Posterior vena cava (tissue), 2 donors: ENCODE measurements around the gene FCHO1. TPM values are rescaled to one million over a fixed set of nuclear protein-coding genes. Genes with fewer than 3 reads are reported as not detected.
"Not testable (repeated sequence)": the region's sequence is repeated elsewhere in the genome, so short reads cannot be mapped to it uniquely, and the experiment has no call there.

ENCODE experiments used
- DNase-seq: peaks from one replicate; pipeline ENCODE4 v3.0.0-alpha.2; 2020; ENCODE audit warnings: low spot score
- intact Hi-C, 2 donors: fragments of 100-400 bp; cut with DNase I; formaldehyde crosslinking; loops; one replicate each; pipeline versions ENCODE4 v1.14.1 to v1.14.2; 2022 to 2023
- total RNA-seq, 2 donors: library from RNA; stranded (reverse); fragmentation: NEBNext Ultra II Directional; extraction: Animal tissue kit (Norgen Biotek cat#: 25700); gene quantifications; one replicate each; pipeline ENCODE4 v1.2.1, GENCODE V29; 2021
- donor health status: DM: yes; HTN: yes; CAD: no.
- donor health status: DM: yes; HTN: yes; CAD: no.

The FCHO1 gene
- total RNA-seq, 2 donors from 2014 or later, result 2.0 to 2.1 TPM

DNA sequence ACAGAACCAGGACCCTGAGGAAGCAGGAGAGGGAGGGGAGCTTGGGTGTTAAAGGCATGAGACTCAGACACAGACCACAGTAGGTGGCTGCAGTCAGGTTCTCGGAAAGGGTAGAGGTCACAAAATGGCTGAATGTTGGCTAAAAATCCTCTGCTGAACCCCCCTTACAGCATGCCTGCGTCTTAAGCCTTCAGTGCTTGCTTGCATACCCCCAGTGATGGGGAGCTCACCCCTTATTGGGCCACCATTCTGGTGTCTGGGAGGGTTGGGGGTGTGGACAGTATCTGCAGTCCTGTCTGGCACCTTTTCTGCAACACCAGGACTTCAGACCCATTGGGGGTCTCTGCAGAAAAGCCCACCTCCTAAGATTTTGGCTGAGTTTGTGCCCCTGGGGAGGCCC, 29.5 kb downstream of the FCHO1 start:
- intact Hi-C loops, result no loop called here
- DNase-seq, result no peak

DNA sequence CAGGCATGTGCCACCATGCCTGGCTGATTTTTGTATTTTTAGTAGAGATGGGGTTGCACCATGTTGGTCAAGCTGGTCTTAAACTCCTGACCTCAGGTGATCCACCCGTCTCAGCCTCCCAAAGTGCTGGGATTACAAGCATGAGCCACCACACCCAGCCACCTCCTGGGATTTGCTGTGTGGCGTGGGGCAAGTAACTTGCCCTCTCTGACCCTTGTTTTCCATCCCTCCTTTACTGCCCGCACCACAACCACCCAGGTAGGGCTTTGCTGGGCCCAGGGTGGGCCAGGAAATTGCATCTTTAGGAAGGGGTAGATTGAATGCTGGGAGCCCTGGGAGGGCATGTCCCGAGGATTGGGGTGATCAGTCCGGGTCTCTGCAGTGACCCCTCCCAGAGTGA, 32.4 kb downstream of the FCHO1 start:
- intact Hi-C loops, DNase-seq: not testable (repeated sequence)

DNA sequence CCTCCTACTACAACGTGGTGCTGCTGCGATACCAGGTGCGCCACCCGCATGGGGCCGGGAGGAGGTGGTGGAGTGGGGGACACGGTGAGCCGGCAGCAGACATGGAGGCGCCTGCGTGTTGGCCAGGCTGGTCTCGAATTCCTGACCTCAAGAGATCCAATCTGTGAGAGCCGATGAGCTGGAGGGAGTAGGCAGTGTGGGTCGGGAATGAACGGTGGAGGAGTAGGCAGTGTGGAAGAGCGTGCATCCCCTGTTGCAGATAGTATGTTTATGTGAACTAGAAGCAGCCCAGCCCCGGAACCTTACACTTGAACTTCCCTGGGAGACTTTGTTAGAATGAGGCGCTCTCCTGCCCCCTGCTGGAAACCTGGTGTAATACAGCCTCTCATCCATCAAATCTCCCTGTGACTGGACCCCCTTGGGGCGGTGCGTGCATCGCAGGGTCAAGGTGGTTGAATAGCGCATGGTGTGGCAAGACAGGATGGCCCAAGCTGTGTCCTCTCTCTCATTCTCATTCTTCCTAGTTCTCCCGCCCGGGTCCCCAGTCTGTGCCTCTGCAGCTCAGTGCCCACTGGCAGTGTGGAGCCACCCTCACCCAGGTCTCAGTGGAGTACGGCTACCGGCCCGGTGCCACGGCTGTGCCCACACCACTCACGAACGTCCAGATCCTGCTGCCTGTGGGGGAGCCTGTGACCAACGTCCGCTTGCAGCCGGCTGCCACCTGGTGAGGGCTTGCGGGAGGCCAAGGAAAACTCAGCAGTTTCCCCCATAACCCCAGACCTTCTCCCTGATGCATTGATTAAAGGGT, 33.1 kb downstream of the FCHO1 start:
- intact Hi-C loops, result no loop called here
- DNase-seq, result peak; percentile 88

DNA sequence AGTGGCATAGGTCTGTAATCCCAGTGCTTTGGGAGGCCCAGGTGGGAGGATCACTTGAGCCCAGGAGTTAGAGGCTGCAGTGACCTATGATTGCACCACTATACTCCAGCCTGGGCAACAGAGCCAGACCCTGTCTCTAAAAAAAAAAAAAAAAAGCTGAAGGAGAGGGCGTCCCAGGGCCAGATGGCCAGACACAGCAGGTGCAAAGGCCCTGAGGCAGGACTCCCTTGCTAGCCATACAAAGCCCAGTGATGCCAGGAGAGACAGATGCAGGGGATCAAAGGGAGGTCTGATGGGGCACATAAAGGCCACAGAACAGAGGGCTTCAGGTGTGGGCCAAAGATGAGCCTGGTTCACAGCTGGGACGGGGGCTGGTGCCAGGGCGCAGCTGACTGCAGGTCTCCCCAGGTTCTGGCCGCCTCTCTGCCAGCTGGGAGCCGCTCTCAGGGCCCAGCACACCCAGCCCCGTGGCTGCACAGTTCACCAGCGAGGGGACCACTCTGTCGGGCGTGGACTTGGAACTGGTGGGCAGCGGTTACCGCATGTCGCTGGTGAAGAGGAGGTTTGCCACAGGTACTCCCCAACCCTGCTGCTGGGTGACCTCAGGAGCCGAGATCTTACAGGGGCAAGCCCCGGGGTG, 36.1 kb downstream of the FCHO1 start:
- intact Hi-C loops, result no loop called here
- DNase-seq, result no peak

DNA sequence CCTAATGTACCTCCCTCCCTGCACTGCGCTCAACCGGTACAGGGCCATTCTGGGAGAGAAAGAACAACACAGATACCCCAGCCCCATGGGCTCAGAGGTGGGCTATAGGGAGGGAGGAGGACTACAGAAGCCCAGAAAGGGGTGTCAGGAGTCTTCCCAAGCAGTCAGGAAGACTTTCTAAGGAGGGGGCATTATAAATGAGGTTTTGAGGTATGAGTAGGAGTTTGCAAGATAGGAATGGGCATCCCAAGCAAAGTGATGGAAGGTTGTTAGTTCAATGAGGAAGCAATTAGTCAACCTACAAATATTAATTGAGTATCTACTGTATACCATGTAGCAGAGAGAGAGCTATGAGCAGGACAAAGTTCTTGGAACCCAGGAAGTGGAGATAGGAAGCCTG, 37.4 kb downstream of the FCHO1 start:
- intact Hi-C loops, result no loop called here
- no peak for DNase-seq

DNA sequence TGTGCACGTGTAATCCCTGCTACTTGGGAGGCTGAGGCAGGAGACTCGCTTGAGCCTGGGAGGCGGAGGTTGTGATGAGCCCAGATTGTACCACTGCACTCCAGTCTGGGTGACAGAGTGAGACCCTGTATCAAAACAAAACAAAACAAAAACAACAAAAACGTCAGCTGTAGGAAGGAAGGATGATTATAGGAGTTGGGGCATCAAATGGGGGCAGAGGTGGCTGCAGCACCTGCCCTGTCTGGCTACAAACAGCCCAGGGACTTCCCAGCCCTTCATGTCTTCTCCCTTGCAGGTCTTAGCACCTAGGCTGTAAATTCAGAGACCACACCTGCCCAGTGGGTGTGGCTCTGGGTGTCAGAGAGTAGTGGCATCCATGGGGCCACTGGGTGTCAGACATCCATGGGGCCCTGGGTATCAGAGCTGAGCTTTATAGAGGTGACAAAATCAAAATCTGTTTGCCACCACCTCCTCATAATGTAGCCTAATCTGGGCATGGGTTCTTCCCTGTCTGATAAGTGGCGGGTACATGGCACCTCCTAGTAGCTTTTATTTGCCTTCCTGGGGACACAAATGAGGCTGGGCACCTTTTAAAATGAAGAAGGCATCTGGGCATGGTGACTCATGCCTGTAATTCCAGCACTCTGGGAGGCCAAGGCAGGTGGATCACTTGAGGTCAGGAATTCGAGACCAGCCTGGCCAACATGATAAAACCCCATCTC, 38.9 kb downstream of the FCHO1 start:
- intact Hi-C loops, result loop anchor here in 1 of 2 donors (10.0 kb wide), 1 partner anchor 65 kb away; the partner anchor contains the start of gene RPL18A
- no peak for DNase-seq

DNA sequence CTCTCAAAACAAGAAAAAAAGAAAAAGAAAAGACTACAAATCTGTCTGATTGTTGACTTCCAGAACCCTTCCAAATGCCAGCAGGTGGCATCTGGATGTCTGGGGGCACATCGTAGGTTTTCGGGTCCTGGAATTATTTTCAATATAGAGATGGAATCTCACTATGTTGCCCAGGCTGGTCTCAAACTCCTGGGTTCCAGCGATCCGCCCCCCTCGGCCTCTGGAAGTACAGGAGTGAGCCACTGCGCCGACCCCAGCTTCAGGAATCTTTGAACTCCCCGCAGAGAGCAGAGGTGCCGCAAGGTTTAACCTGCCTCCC, 43.1 kb downstream of the FCHO1 start:
- intact Hi-C loops, result loop anchor here in 1 of 2 donors (10.0 kb wide), 1 partner anchor 60 kb away; the partner anchor contains the start of gene RPL18A

DNA sequence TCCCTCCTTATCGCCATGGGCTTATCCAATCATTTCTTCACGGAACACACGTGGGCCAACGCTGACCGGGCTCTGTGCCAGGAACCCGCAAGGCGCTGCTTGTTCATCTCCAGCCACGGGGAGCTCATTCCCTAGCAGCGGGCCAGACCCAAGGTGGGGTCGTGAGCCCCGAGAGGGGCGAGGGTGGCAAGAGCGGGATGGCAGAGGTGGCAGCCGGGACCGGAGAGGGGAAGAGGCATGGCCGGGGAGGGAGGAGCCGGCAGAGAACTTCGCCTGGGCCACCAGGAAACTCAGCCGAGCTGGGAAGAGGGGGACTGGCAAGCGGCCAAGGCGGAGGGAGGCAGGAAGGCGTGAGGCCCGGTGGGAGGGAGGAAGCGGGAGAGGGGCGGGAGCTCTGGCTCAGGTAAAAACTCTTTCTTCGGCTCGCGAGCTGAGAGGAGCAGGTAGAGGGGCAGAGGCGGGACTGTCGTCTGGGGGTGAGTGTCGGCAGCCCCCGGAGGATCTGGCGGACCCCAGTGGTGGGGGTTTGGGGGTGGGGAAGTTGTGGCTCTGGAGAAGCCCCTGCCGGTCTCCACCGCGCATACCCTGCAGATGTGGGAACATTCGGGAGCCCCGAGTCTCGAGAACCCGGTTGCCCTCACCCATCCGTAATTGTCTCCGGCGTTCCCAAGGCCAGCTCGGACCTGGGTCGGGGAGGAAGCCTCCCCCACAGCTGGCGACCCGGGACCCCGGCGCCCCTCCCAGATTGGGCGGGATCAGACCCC, 43.6 kb downstream of the FCHO1 start, which contains the start of gene B3GNT3:
TSS of gene B3GNT3 (plus strand) at position 408 of the 764 bp plus-strand sequence. CDS start 12,670 bp downstream, outside the sequence.
- intact Hi-C loops, result loop anchor here in 1 of 2 donors (10.0 kb wide), 1 partner anchor 60 kb away; the partner anchor contains the start of gene RPL18A
- DNase-seq, result no peak

More for the DNA sequence above, 43.1 kb downstream of the FCHO1 start:
- DNase-seq, result no peak

DNA sequence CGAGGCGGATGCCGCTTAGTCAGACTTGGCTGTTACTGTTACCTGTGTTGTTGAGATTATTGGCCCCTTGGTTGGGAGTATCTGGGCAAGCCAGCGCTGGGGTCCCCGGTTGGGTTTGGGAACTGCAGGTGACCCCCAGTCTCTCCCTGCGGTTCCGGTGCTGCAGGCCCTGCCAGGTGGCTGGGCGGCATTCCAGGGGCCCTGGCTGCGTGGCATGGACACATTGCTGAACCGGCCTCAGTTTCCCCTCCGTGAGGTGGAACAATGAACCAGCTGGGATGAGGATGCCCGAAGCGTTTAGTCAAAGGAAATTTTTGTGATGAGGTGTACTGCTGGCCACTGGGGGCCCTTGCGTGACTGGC, 44.2 kb downstream of the FCHO1 start:
- intact Hi-C loops, result loop anchor here in 1 of 2 donors (10.0 kb wide), 1 partner anchor 59 kb away; the partner anchor contains the start of gene RPL18A
- no peak for DNase-seq

DNA sequence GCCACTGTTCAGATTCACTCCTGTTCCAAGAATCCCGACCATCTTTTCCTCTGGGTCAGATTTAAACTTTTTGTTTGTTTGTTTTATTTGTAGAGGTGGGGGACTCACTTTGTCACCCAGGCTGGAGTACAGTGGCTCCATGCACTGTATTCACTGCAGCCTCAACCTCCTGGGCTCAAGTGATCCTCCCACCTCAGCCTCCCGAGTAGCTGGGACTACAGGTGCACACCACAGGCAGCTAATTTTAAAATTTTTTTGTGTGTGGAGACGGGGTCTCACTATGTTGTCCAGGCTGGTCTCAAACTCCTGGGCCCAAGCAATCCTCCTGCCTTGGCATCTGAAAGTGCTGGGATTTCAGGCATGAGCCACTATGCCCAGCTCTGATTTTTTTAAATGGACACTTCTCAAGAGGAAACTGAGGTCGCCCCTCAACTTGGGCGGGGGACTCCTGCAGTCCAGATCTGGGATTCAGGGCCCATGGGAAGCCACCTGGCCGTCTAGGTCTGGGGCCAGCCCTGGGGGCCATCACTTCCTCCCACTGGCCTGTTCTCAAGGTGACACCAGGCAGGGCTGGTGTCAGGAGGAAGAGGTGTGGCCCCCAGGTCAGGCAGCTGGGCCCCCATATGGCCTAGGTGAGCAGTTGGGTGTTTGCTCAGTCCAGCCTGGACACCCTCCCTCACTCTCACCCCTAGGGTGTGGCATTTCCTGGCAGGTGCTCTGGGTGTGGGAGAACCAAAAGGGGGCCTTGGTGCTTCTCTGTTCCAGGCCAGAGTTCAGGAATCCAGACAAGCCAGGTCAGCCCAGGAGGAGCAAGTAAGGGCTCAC, 44.9 kb downstream of the FCHO1 start:
- intact Hi-C loops, result loop anchor here in 1 of 2 donors (10.0 kb wide), 1 partner anchor 59 kb away; the partner anchor contains the start of gene RPL18A
- no peak for DNase-seq

DNA sequence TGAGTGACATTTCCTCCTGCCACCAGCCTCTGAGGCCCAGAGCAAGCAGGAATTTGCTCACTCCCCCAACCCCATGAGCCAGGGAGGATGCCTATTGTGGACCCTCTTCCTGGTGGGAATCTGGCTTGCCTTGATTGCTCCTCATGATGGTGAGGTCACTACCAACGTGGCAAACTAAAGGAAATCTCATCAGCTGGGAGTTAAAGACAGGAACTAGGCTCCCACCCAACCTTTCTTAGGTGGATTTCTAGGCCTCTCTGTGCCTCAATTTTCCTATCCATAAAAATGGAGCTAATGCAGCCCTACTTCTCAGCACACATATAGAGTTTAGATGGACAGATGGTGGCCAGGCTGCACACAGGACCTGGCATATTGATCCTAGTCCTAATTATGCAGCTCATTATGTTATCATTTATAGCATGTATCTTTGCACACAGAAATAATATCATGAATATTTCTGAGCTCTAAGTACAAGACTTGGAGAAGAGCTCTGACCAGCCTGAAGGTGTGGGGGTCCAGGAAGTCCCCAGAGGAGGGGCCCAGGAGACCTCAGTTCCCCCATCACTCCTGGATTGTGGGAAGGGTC, 45.7 kb downstream of the FCHO1 start:
- intact Hi-C loops, result loop anchor here in 1 of 2 donors (10.0 kb wide), 1 partner anchor 58 kb away; the partner anchor contains the start of gene RPL18A
- DNase-seq, result no peak

DNA sequence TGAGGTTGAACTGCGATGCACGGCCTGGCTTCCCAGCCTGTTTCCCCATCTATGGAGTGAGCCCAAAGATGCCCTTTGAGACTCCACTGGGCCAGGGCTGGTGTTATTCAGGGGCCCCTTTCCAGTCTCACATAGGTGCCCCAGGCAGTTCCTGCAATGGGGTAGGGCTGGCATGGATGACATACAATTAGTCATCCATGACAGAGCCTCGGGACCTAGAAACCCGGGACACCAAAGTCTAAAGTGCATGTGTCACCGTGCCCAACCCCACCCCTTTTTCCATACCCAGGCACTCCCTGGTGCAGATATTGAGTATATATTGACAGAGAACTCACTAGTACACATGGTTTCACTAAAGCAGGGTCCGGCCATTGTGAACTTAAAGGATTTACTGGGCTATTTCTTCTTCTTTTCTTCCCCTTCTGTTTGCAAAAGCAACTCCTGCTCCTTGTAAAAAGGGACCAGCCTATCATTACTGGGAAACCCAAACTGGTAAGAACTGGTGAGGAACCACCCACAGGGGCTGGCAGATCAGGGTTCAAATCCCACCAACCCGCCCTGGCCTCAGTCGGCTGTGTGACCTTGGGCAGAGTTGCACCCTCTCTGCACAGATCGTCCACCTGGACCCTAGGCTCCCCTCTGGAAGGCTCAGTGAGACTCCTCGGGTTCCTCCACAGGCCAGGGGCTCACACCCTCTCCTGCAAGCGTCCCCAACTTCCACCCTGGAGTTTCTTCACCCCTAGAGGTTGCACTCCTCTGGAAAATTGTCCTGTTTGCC, 46.3 kb downstream of the FCHO1 start:
- intact Hi-C loops, result loop anchor here in 1 of 2 donors (10.0 kb wide), 1 partner anchor 57 kb away; the partner anchor contains the start of gene RPL18A
- no peak for DNase-seq

DNA sequence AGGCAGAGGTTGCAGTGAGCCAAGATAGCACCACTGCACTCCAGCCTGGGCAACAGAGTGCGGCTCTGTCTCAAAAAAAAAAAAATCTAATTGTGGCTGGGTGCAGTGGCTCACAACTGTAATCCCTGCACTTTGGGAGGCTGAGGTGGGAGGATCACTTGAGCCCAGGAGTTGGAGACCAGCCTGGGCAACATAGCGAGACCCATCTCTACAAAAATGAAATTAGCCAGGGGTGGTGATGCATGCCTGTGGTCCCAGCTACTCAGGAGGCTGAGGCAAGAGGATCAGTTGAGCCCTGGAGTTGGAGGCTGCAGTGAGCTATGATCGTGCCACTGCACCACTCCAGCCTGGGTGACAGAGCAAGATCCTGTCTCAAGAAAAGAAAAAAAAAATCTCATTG, 47.3 kb downstream of the FCHO1 start:
- intact Hi-C loops, result loop anchor here in 1 of 2 donors (10.0 kb wide), 1 partner anchor 56 kb away; the partner anchor contains the start of gene RPL18A
- not testable (repeated sequence) for DNase-seq

DNA sequence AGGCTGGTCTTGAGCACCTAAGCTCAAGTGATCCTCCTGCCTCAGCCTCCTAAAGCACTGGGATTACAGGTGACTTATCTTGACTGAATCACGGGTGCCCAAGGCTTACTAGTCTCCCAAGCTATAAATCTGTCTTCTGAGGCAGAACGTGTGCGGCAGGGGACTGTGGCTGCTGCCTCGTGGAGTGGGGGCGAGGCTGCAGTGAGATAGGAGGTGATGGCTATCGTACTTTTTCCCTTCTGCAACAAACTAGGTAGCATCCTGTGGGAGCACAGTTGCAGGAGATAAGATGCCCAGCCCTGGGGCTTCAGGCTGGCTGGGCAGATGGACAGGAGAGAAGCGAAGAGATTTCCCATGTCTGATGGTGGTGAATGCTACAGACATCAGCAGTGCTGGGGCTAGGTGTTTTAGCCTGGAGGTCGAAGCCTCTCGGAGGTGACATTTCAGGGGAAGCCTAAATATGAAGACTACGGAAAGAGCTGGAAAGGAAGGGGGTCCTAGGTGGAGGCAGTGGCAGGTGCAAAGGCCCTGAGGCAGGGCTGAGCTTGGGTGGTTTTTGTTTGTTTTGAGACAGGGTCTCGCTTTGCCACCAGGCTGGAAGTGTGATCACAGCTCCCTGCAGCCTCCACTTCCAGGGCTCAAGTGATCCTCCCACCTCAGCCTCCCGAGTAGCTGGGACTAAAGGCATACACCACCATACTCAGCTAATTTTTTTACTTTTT, 51.0 kb downstream of the FCHO1 start:
- intact Hi-C loops, result no loop called here

DNA sequence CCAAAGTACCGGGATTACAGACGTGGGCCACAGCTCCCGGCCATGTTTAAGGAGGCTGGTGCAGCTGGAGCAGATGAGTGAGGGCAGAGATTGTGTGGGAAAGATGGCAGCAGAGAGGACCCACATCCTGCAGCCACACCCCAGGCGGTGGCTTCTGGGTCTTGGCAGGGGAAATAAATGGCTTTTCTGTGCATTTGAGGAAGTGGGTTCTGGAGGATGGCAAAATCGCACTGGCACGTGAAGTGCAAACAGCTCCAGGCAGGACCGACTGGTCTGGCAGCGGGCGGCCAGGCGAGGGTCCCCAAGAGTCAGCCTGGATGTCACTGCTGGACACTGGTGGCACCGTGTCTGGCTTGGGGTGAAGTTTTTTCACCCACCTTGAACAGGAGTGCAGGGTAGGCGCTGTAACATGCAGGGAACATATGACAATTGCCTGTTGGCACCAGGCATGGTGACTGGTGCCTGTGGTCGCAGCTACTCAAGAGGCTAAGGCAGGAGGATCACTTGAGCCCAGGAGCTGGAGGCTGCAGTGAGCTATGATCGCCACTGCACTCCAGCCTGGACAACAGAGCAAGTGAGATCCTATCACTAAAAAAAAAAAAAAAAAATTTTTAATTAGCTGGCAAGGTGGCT, 52.1 kb downstream of the FCHO1 start:
- no peak for DNase-seq
- intact Hi-C loops, result no loop called here

More for the DNA sequence above, 51.0 kb downstream of the FCHO1 start:
- DNase-seq, result no peak

DNA sequence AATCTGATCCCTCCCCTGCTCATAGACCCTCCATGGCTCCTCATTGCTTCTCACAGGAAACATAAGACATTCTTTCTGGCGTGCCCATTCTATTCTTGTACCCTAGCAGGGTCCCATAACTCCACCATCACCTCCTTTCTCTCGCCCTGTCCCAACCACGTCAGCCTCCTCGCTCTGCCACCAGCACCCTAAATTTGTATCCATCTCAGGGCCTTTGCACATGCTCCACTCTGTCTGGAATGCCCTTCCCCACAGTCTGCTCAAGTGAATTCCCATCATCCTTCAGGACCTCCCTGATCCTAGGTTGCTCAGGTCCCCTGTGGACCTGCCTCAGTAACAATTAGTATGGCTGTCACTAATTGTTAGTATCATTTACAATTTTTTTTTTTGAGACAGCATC, 54.1 kb downstream of the FCHO1 start:
- DNase-seq, result no peak
- intact Hi-C loops, result no loop called here
